Measurements from ENCODE around the gene DEK.

DEK gene

GRCh38 chr6:18279422-18279821 is 15.1 kb upstream of the DEK start:
- in situ Hi-C loops (cut with MboI; ENCODE audit: low sequenced_read_pairs, unreplicated experiment) = no loop called here
- DNase-seq (ENCODE audit: low spot score) = no peak
- no peak for TF ChIP-seq CTCF (IDR thresholded peaks at IDR 0.05; ENCODE audit: borderline replicate concordance, control extremely low read depth, extremely low read depth, insufficient read depth, missing control alignments)

GRCh38 chr6:18277237-18278006 is 13.1 kb upstream of the DEK start:
- TF ChIP-seq CTCF (IDR thresholded peaks at IDR 0.05; ENCODE audit: borderline replicate concordance, control extremely low read depth, extremely low read depth, insufficient read depth, missing control alignments) = no peak
- in situ Hi-C loops (cut with MboI; ENCODE audit: low sequenced_read_pairs, unreplicated experiment) = no loop called here
- DNase-seq (ENCODE audit: low spot score) = no peak

GRCh38 chr6:18276610-18277236 is 12.4 kb upstream of the DEK start:
- TF ChIP-seq CTCF (IDR thresholded peaks at IDR 0.05; ENCODE audit: borderline replicate concordance, control extremely low read depth, extremely low read depth, insufficient read depth, missing control alignments) = no peak
- in situ Hi-C loops (cut with MboI; ENCODE audit: low sequenced_read_pairs, unreplicated experiment) = no loop called here
- no peak for DNase-seq (ENCODE audit: low spot score)

GRCh38 chr6:18270216-18270615 is 5.9 kb upstream of the DEK start:
- TF ChIP-seq CTCF (IDR thresholded peaks at IDR 0.05; ENCODE audit: borderline replicate concordance, control extremely low read depth, extremely low read depth, insufficient read depth, missing control alignments) = no peak
- DNase-seq (ENCODE audit: low spot score) = no peak
- in situ Hi-C loops (cut with MboI; ENCODE audit: low sequenced_read_pairs, unreplicated experiment) = no loop called here

- TF ChIP-seq CTCF (IDR thresholded peaks at IDR 0.05; ENCODE audit: borderline replicate concordance, control extremely low read depth, extremely low read depth, insufficient read depth, missing control alignments) = no peak
- DNase-seq (ENCODE audit: low spot score) = no peak
- in situ Hi-C loops (cut with MboI; ENCODE audit: low sequenced_read_pairs, unreplicated experiment) = no loop called here
Observed at GRCh38 chr6:18269717-18270116, 5.4 kb upstream of the DEK start.

- in situ Hi-C loops (cut with MboI; ENCODE audit: low sequenced_read_pairs, unreplicated experiment) = no loop called here
- DNase-seq (ENCODE audit: low spot score) = peak; percentile 44
- no peak for TF ChIP-seq CTCF (IDR thresholded peaks at IDR 0.05; ENCODE audit: borderline replicate concordance, control extremely low read depth, extremely low read depth, insufficient read depth, missing control alignments)
Observed at GRCh38 chr6:18269253-18269652, 4.9 kb upstream of the DEK start.

Data from GM13976 (cell line).